Tibial artery (tissue), 4 donors: Measurements from ENCODE around the gene NAPB.

Source experiments
- DNase-seq, 2 donors: peaks; one replicate each; pipeline ENCODE4 v3.0.0-alpha.2; 2019
- H3K27ac ChIP-seq, 2 donors: fragments of 200-600 bp; sonication (generic) in 1 of 2; 1 replicate in 1 of 2; 2 replicates in 1 of 2; pipeline ENCODE4 v1.5.1; 2018 to 2019; ENCODE audit warnings: mild to moderate bottlenecking in 1 of 2
- H3K27me3 ChIP-seq, 2 donors: fragments of 200-600 bp; sonication (generic) in 1 of 2; one replicate each; pipeline versions ENCODE4 v1.5.1 to v1.6.0; 2016 to 2019
- H3K36me3 ChIP-seq, 3 donors: fragments of 200-600 bp; sonication (generic) in 2 of 3; one replicate each; pipeline ENCODE4 v1.5.1; 2016 to 2019; ENCODE audit warnings: mild to moderate bottlenecking in 2 of 3
- H3K4me1 ChIP-seq, 4 donors: fragments of 200-600 bp; sonication (generic) in 2 of 4; 1 replicate in 3 of 4; 2 replicates in 1 of 4; pipeline ENCODE4 v1.5.1; 2016 to 2019
- H3K4me3 ChIP-seq, 2 donors: fragments of 200-600 bp; sonication (generic) in 1 of 2; 1 replicate in 1 of 2; 2 replicates in 1 of 2; pipeline ENCODE4 v1.5.1; 2018 to 2019; ENCODE audit warnings: mild to moderate bottlenecking in 2 of 2
- H3K9me3 ChIP-seq, 3 donors: fragments of 200-600 bp; sonication (generic) in 1 of 3; one replicate each; pipeline ENCODE4 v1.5.1; 2016 to 2019
- CTCF ChIP-seq, 2 experiments: fragments of 200-600 bp in 1 of 2; fragments of 450-650 bp in 1 of 2; IDR thresholded peaks; one replicate each; pipeline ENCODE4 v1.5.1; 2017 to 2019; ENCODE audit warnings: antibody characterized with exemption in 2 of 2, mild to moderate bottlenecking in 1 of 2, moderate library complexity in 1 of 2
- intact Hi-C: fragments of 100-400 bp; cut with DNase I; formaldehyde crosslinking; loops from one replicate; pipeline ENCODE4 v1.15.0; 2023; ENCODE audit warnings: low total_unique reads

The NAPB gene

GRCh38 chr20:23410916-23411695 lies 10.2 kb downstream of the NAPB start:
- Histone ChIP-seq H3K36me3 (no peaks in the 10 kb centered on the region), H3K27ac (no peak overlapping the region), H3K27me3 (no peaks in the 10 kb centered on the region), H3K4me3 (no peak overlapping the region), H3K4me1 (peaks cover 0 to 5% (median 0%) of the 10 kb centered on the region in 4 donors), H3K9me3 (no peaks in the 10 kb centered on the region)
- DNase-seq = no peak
- TF ChIP-seq CTCF (IDR thresholded peaks at IDR 0.05) = no peak
- intact Hi-C loops = loop anchor here (5.0 kb wide), 1 partner anchor 39 kb away; no protein-coding TSS in a partner anchor

GRCh38 chr20:23409800-23410199 lies 11.5 kb downstream of the NAPB start:
- Histone ChIP-seq H3K36me3 (no peaks in the 10 kb centered on the region), H3K27me3 (no peaks in the 10 kb centered on the region), H3K4me1 (peaks cover 0 to 5% (median 0%) of the 10 kb centered on the region in 4 donors), H3K27ac (no peak overlapping the region), H3K4me3 (no peak overlapping the region), H3K9me3 (no peaks in the 10 kb centered on the region)
- no peak for TF ChIP-seq CTCF (IDR thresholded peaks at IDR 0.05)
- intact Hi-C loops = loop anchor here (5.0 kb wide), 1 partner anchor 37 kb away; no protein-coding TSS in a partner anchor
- no peak for DNase-seq

GRCh38 chr20:23408957-23409356 lies 12.3 kb downstream of the NAPB start:
- intact Hi-C loops = no loop called here
- no peak overlapping the region for H3K27ac ChIP-seq
- DNase-seq = no peak

GRCh38 chr20:23407781-23408464 lies 13.4 kb downstream of the NAPB start:
- no peaks in the 10 kb centered on the region for H3K27me3 ChIP-seq
- intact Hi-C loops = no loop called here
- peaks cover 0 to 11% (median 2%) of the 10 kb centered on the region in 4 donors for H3K4me1 ChIP-seq
- DNase-seq = no peak
- H3K9me3 ChIP-seq = no peaks in the 10 kb centered on the region
- TF ChIP-seq CTCF (IDR thresholded peaks at IDR 0.05) = no peak
- no peak overlapping the region for H3K27ac ChIP-seq
- no peak overlapping the region for H3K4me3 ChIP-seq
- no peaks in the 10 kb centered on the region for H3K36me3 ChIP-seq

More at GRCh38 chr20:23408957-23409356, 12.3 kb downstream of the NAPB start:
- Histone ChIP-seq H3K36me3 (no peaks in the 10 kb centered on the region), H3K27me3 (no peaks in the 10 kb centered on the region), H3K9me3 (no peaks in the 10 kb centered on the region), H3K4me3 (no peak overlapping the region), H3K4me1 (peaks cover 0 to 10% (median 2%) of the 10 kb centered on the region in 4 donors)
- TF ChIP-seq CTCF (IDR thresholded peaks at IDR 0.05) = no peak

- no peak overlapping the region for H3K4me3 ChIP-seq
- H3K9me3 ChIP-seq = no peaks in the 10 kb centered on the region
- no peak for TF ChIP-seq CTCF (IDR thresholded peaks at IDR 0.05)
- no peaks in the 10 kb centered on the region for H3K27me3 ChIP-seq
- peaks cover 0 to 5% (median 0%) of the 10 kb centered on the region in 3 donors for H3K36me3 ChIP-seq
- intact Hi-C loops = no loop called here
- peaks cover 0 to 7% (median 2%) of the 10 kb centered on the region in 4 donors for H3K4me1 ChIP-seq
- no peak overlapping the region for H3K27ac ChIP-seq
- DNase-seq = no peak
Measured at GRCh38 chr20:23406880-23407279, 14.4 kb downstream of the NAPB start.
